Thoracic aorta (tissue), 2 donors: ENCODE data around the gene KCNJ15. TPM values are rescaled to one million over a fixed set of nuclear protein-coding genes. Genes with fewer than 3 reads are reported as not detected.

ENCODE experiments used
- ATAC-seq: fragments of 150-250 bp; one replicate; pipeline ENCODE4 v1.8.0; 2017; ENCODE audit warnings: low read depth; ENCODE audit not compliant: insufficient number of reproducible peaks, low FRiP score
- DNase-seq: peaks from one replicate; pipeline ENCODE4 v3.0.0-alpha.2; 2020; ENCODE audit warnings: low spot score
- H3K27ac ChIP-seq, 2 donors: fragments of 200-600 bp; sonication (generic); 1 replicate in 1 of 2; 2 replicates in 1 of 2; pipeline ENCODE4 v1.5.1; 2016; ENCODE audit warnings: mild to moderate bottlenecking in 2 of 2, moderate library complexity in 2 of 2
- H3K27me3 ChIP-seq: fragments of 200-600 bp; sonication (generic); replicated peaks from 2 replicates; pipeline ENCODE4 v1.6.0; 2016; ENCODE audit warnings: mild to moderate bottlenecking; ENCODE audit not compliant: insufficient read depth
- H3K36me3 ChIP-seq: fragments of 200-600 bp; sonication (generic); one replicate; pipeline ENCODE4 v1.5.1; 2016
- H3K4me1 ChIP-seq, 2 donors: fragments of 200-600 bp; sonication (generic); 1 replicate in 1 of 2; 2 replicates in 1 of 2; pipeline versions ENCODE4 v1.5.1 to v1.6.0; 2016; ENCODE audit warnings: low read depth in 2 of 2, mild to moderate bottlenecking in 1 of 2; ENCODE audit not compliant: control insufficient read depth in 1 of 2
- H3K4me3 ChIP-seq: fragments of 200-600 bp; sonication (generic); 2 replicates; pipeline ENCODE4 v1.5.1; 2016; ENCODE audit warnings: mild to moderate bottlenecking
- H3K9me3 ChIP-seq: fragments of 200-600 bp; sonication (generic); 2 replicates; pipeline ENCODE4 v1.5.1; 2016
- total RNA-seq, 2 donors: library from RNA; depleted of rRNA; stranded (reverse); fragments of >200 nt; gene quantifications; one replicate each; pipeline versions ENCODE4 v1.1.0 to v1.2.3, GENCODE V29; 2016
- TF ChIP-seq, protein P1 (sequence below): fragments of 200-600 bp; sonication (generic); IDR thresholded peaks from one replicate; pipeline ENCODE4 v1.5.1; 2019; ENCODE audit warnings: antibody characterized with exemption

The KCNJ15 gene
- total RNA-seq, 2 donors from 2014 or later = 0.41 to 1.8 TPM

DNA sequence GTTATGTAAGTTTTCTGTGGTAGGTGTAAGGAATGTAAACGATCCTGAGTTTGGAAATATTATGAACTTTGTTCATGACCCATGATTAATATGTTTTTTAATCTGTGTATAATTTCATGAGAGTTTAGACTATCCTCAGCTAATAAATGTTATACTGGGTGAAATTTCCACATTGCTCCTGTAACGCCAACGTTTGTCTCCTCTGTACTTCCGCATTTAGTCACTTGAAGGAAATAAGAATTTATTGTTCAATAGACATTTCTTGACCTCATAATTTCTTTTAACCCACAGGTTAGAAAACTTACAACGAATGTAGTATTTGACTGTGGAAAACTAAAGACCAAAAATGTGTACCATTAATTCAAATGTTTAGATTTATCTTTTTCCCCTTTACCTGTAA is 876 bp downstream of the KCNJ15 start:
- no peak overlapping the region for H3K4me3 ChIP-seq
- no peaks in the 10 kb centered on the region for H3K9me3 ChIP-seq
- no peaks in the 10 kb centered on the region for H3K36me3 ChIP-seq
- peaks cover 10 to 54% of the 10 kb centered on the region in 2 donors for H3K4me1 ChIP-seq
- no peak for ATAC-seq
- no peaks in the 10 kb centered on the region for H3K27me3 ChIP-seq
- TF ChIP-seq, protein P1, sequence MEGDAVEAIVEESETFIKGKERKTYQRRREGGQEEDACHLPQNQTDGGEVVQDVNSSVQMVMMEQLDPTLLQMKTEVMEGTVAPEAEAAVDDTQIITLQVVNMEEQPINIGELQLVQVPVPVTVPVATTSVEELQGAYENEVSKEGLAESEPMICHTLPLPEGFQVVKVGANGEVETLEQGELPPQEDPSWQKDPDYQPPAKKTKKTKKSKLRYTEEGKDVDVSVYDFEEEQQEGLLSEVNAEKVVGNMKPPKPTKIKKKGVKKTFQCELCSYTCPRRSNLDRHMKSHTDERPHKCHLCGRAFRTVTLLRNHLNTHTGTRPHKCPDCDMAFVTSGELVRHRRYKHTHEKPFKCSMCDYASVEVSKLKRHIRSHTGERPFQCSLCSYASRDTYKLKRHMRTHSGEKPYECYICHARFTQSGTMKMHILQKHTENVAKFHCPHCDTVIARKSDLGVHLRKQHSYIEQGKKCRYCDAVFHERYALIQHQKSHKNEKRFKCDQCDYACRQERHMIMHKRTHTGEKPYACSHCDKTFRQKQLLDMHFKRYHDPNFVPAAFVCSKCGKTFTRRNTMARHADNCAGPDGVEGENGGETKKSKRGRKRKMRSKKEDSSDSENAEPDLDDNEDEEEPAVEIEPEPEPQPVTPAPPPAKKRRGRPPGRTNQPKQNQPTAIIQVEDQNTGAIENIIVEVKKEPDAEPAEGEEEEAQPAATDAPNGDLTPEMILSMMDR = no peak
- no peak for DNase-seq
- no peak overlapping the region for H3K27ac ChIP-seq

DNA sequence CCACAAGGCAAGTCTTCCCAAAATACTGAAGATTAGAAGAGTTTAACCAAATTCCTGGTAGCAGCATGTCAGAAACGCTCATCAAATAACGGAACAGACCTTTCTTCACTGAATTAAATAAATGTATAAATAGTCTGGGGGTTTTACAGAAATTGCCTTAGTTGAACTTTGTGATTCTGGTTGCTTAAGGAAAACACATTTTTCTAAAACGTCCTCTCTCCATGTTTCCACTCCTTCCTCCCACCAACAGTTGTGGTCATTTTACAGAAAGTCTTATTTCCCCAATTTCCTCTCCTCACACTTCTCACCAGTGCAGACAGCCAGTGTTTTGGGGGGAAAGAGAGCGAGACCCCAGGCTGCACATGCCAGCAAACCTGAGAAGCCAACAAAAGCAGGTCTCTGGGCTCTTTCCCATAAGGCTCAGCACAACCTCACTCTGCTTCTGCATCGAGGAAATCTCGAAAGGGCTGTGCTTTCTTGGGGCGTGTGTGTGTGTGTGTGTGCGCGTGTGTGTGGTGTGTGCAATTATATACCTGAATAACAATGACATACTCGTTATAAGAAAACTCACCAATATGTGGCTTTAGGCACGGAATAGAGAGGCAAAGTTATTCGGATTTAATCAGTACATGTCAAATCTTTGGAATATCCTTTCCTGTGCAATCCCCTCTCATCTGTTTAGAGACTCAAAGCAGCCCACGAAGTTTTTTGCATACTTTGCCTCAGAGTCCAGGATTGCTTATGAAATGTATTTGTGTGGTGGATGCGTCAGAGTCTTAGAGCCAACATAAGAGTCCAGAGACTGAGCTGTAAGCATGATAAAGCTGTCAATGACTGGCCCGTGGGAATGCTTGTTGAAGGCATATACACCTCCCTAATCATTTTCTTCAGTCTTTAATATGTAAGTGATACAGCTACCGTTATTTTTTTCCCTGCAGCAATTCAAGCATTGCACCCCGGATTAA is 2.0 kb downstream of the KCNJ15 start:
- TF ChIP-seq, protein P1 = no peak
- H3K4me3 ChIP-seq = no peak overlapping the region
- DNase-seq (no peak), ATAC-seq (no peak)
- no peaks in the 10 kb centered on the region for H3K9me3 ChIP-seq
- H3K27me3 ChIP-seq = no peaks in the 10 kb centered on the region
- H3K27ac ChIP-seq = no peak overlapping the region
- H3K36me3 ChIP-seq = no peaks in the 10 kb centered on the region
- peaks cover 3 to 48% of the 10 kb centered on the region in 2 donors for H3K4me1 ChIP-seq

DNA sequence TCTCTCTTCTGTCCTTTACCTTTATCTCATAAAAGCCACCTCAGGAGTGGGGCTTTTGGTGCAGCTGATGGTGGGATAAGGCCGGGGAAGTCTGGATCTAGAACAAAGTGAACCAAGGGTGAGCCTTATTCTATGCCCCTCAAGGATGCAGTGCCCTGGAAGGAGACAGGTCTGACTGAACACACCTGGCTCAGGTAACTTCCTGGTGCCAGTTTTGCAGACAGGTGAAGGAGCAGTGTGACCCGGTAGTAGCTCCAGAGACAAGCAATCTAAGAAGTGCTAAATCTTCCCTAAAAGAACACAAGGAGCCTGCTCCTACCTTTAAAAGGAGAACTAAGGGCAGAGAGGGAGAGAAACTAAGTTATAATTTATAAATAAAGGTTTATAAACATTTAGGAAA is 2.9 kb downstream of the KCNJ15 start:
- Histone ChIP-seq H3K9me3 (no peaks in the 10 kb centered on the region), H3K4me3 (no peak overlapping the region), H3K27ac (no peak overlapping the region), H3K36me3 (no peaks in the 10 kb centered on the region), H3K27me3 (no peaks in the 10 kb centered on the region), H3K4me1 (peaks cover 3 to 50% of the 10 kb centered on the region in 2 donors)
- ATAC-seq (no peak), DNase-seq (no peak)
- TF ChIP-seq, protein P1 = no peak

DNA sequence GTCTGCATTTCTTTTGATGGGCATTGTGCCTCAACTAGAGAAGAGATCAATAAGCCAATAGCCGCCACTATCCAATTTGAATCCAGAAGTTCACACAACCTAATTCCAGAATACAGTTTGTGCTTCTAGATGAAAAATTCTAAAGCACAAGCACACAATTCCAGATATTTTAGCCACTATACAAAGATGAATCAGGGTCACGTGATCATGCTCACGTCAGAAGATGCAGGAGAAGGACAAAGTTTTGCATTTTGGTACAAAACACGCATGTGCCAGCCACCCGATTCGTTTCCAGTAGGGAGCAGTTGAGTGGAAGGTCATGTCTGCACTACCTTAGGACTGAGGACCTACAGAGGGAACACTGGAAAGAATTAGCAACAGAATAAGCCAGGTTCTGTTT is 3.6 kb downstream of the KCNJ15 start:
- TF ChIP-seq, protein P1 = no peak
- H3K4me1 ChIP-seq = peaks cover 3 to 45% of the 10 kb centered on the region in 2 donors
- H3K36me3 ChIP-seq = no peaks in the 10 kb centered on the region
- no peak for ATAC-seq
- DNase-seq = no peak
- H3K4me3 ChIP-seq = no peak overlapping the region
- H3K27ac ChIP-seq = no peak overlapping the region
- H3K9me3 ChIP-seq = no peaks in the 10 kb centered on the region
- H3K27me3 ChIP-seq = no peaks in the 10 kb centered on the region

DNA sequence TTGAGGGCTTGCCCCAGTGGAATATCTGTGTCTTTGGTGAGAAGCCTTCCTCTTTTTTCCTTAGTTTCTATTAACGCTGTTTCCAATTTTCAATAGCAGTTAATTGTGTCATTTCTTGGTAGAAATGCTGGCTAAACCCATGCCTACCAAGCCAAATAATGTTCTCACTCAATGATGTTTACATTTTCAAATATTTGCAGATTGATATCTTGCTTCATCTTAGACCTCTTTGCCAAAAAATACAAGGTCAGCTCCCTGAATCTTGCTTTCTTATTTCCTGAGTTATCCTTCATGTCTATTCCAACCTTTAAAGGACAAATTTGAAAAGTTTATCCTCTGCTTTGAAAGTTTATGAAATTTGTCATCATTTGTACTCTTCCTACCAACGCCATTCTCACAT is 5.1 kb downstream of the KCNJ15 start:
- no peaks in the 10 kb centered on the region for H3K9me3 ChIP-seq
- no peak overlapping the region for H3K27ac ChIP-seq
- peaks cover 3 to 48% of the 10 kb centered on the region in 2 donors for H3K4me1 ChIP-seq
- DNase-seq (no peak), ATAC-seq (no peak)
- H3K4me3 ChIP-seq = no peak overlapping the region
- no peaks in the 10 kb centered on the region for H3K36me3 ChIP-seq
- TF ChIP-seq, protein P1 = no peak
- no peaks in the 10 kb centered on the region for H3K27me3 ChIP-seq
